ENCODE data around the gene C3orf18.

C3orf18 gene

DNA sequence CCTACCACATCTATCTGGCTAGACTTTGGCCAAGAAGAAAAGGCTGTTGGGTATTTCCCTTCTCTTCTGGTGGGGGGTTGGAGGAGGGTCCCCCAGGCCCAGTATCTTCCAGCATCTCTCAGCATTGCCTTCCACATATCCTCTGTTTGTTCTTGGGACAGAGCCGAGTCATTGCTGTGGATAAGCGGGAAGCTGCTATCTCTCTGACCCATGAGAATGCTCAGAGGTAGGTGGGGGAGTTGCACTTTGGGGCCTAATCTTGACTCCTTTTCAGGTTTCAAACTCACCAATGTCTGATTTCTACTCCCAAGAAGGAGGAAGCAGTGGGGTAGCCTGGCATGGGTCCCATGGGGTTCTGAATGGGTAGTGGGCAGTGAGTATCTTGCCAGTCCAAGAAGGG, 9.8 kb upstream of the C3orf18 start:
- H3K27me3 ChIP-seq (ENCODE audit: insufficient read depth, poor library complexity, severe bottlenecking), result no peaks in the 10 kb centered on the region
- TF ChIP-seq SPI1 (IDR thresholded peaks at IDR 0.05; ENCODE audit: borderline replicate concordance, low read depth) (no peak), POLR2AphosphoS5 (IDR thresholded peaks at IDR 0.05; ENCODE audit: low read depth) (no peak)
- H3K4me3 ChIP-seq (replicated peaks; ENCODE audit: insufficient read depth, low read length), result no peak overlapping the region
- no peak overlapping the region for H3K27ac ChIP-seq (replicated peaks)
- DNase-seq (ENCODE audit: low read depth in 1 of 2, low spot score in 1 of 2), result no peak

DNA sequence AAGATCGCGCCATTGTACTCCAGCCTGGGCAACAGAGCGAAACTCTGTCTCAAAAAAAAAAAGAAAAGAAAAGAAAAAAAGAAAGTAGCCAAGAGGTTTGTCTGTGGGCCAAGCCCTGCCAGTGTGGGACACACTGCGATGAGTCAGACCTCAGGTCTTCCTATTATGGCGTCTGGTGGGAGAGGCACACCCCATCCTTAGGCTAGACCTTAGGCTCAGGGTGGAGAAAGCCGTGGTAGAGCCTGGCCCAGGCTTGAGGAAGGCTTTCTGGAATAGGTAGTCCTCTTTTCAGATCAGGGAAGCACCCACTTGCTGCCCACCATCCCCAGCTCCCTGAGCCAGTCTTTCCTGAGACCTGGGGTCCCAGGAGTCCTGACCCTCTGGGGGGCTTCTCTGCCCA, 7.8 kb upstream of the C3orf18 start:
- no peak overlapping the region for H3K27ac ChIP-seq (replicated peaks)
- no peak overlapping the region for H3K4me3 ChIP-seq (replicated peaks; ENCODE audit: insufficient read depth, low read length)
- no peak for DNase-seq (ENCODE audit: low read depth in 1 of 2, low spot score in 1 of 2)
- no peaks in the 10 kb centered on the region for H3K27me3 ChIP-seq (ENCODE audit: insufficient read depth, poor library complexity, severe bottlenecking)
- TF ChIP-seq SPI1 (IDR thresholded peaks at IDR 0.05; ENCODE audit: borderline replicate concordance, low read depth) (no peak), POLR2AphosphoS5 (IDR thresholded peaks at IDR 0.05; ENCODE audit: low read depth) (no peak), GABPA (IDR thresholded peaks at IDR 0.05; ENCODE audit: low read depth) (no peak)
- TF ChIP-seq, protein P1, sequence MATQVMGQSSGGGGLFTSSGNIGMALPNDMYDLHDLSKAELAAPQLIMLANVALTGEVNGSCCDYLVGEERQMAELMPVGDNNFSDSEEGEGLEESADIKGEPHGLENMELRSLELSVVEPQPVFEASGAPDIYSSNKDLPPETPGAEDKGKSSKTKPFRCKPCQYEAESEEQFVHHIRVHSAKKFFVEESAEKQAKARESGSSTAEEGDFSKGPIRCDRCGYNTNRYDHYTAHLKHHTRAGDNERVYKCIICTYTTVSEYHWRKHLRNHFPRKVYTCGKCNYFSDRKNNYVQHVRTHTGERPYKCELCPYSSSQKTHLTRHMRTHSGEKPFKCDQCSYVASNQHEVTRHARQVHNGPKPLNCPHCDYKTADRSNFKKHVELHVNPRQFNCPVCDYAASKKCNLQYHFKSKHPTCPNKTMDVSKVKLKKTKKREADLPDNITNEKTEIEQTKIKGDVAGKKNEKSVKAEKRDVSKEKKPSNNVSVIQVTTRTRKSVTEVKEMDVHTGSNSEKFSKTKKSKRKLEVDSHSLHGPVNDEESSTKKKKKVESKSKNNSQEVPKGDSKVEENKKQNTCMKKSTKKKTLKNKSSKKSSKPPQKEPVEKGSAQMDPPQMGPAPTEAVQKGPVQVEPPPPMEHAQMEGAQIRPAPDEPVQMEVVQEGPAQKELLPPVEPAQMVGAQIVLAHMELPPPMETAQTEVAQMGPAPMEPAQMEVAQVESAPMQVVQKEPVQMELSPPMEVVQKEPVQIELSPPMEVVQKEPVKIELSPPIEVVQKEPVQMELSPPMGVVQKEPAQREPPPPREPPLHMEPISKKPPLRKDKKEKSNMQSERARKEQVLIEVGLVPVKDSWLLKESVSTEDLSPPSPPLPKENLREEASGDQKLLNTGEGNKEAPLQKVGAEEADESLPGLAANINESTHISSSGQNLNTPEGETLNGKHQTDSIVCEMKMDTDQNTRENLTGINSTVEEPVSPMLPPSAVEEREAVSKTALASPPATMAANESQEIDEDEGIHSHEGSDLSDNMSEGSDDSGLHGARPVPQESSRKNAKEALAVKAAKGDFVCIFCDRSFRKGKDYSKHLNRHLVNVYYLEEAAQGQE (IDR thresholded peaks at IDR 0.05; ENCODE audit: insufficient replicate concordance, low read depth), result no peak
- TF ChIP-seq, protein P2, sequence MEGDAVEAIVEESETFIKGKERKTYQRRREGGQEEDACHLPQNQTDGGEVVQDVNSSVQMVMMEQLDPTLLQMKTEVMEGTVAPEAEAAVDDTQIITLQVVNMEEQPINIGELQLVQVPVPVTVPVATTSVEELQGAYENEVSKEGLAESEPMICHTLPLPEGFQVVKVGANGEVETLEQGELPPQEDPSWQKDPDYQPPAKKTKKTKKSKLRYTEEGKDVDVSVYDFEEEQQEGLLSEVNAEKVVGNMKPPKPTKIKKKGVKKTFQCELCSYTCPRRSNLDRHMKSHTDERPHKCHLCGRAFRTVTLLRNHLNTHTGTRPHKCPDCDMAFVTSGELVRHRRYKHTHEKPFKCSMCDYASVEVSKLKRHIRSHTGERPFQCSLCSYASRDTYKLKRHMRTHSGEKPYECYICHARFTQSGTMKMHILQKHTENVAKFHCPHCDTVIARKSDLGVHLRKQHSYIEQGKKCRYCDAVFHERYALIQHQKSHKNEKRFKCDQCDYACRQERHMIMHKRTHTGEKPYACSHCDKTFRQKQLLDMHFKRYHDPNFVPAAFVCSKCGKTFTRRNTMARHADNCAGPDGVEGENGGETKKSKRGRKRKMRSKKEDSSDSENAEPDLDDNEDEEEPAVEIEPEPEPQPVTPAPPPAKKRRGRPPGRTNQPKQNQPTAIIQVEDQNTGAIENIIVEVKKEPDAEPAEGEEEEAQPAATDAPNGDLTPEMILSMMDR (IDR thresholded peaks at IDR 0.05; ENCODE audit: insufficient read depth, low read length), result no peak

DNA sequence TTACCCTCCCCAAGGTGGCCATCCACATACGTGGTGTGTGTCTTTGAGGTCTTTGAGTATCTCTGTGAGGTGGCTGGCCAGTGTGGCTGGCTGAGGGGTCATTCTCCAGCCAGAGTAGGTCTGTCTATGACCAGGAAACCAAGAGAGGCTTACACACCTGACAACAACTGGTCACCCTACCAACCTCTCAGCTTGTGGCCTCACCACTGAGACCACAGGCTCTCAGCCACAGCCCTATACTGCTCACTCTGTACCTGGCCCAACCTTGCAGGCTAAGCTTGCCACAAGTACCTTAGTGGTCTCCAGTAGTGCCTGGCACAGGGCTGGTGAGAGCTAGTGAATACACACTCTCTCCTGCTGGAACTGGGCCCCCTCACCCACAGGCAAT, 6.9 kb upstream of the C3orf18 start:
- DNase-seq (ENCODE audit: low read depth in 1 of 2, low spot score in 1 of 2), result no peak
- TF ChIP-seq SPI1 (IDR thresholded peaks at IDR 0.05; ENCODE audit: borderline replicate concordance, low read depth) (no peak), POLR2AphosphoS5 (IDR thresholded peaks at IDR 0.05; ENCODE audit: low read depth) (no peak), GABPA (IDR thresholded peaks at IDR 0.05; ENCODE audit: low read depth) (no peak)
- TF ChIP-seq, protein P1 (IDR thresholded peaks at IDR 0.05; ENCODE audit: insufficient replicate concordance, low read depth), result no peak
- TF ChIP-seq, protein P2 (IDR thresholded peaks at IDR 0.05; ENCODE audit: insufficient read depth, low read length), result no peak
- H3K27me3 ChIP-seq (ENCODE audit: insufficient read depth, poor library complexity, severe bottlenecking), result no peaks in the 10 kb centered on the region
- H3K4me3 ChIP-seq (replicated peaks; ENCODE audit: insufficient read depth, low read length), result no peak overlapping the region
- H3K27ac ChIP-seq (replicated peaks), result no peak overlapping the region

DNA sequence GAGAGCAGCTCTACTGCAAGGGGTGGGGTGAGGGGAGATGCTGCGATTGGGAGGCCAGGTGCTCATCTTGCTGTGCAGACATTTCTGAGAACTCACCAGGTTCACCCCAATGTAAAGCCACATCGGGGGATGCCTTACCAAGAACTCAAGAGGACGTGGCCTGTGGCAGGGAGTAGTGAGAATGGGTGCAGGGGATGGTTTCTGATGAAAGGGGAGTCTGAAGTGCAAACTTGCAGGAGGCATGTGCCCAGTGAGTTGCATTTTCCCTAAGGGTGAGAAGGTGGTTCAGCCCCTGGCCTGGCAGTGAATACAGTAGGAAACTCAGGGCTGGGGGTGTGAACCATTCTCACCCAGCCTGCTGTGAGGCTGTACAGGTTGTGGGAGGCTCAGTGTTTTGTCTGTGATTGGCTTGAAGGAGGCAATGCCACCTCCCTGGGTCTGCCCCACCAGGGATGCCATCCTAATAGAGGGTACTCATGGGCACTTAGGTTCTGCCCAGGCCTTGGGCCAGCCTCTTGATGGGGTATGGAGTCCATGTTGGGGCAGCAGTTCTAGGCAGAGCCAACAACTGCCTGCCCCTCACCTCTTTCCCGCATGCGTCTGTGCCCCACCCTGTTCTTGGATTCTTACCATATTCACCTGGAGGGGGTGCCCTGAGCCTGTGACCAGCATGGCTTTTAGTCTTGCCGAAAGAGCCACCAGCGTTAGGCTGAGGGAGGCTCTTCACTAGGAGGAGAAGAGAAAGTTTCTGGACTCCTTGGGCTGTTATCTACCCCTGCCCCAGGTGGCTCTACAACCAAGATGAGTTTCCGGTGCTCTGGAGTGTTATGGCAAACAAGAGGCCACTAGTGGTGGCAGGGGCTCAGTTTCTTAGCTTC, 6.3 kb upstream of the C3orf18 start:
- no peaks in the 10 kb centered on the region for H3K27me3 ChIP-seq (ENCODE audit: insufficient read depth, poor library complexity, severe bottlenecking)
- no peak for TF ChIP-seq POLR2AphosphoS5 (IDR thresholded peaks at IDR 0.05; ENCODE audit: low read depth)
- no peak overlapping the region for H3K4me3 ChIP-seq (replicated peaks; ENCODE audit: insufficient read depth, low read length)
- H3K27ac ChIP-seq (replicated peaks), result no peak overlapping the region
- DNase-seq (ENCODE audit: low read depth in 1 of 2, low spot score in 1 of 2), result no peak

Measured in HL-60 (cell line).